Liver (tissue), 9 donors: ENCODE results near the gene TMEM191C. TPM values are rescaled to one million over a fixed set of nuclear protein-coding genes. Genes with fewer than 3 reads are reported as not detected.
"Not testable (repeated sequence)": the region's sequence is repeated elsewhere in the genome, so short reads cannot be mapped to it uniquely, and the experiment has no call there.

ENCODE experiments used
- DNase-seq: peaks from one replicate; pipeline ENCODE4 v3.0.0-alpha.2; 2017; ENCODE audit warnings: low spot score
- H3K27ac ChIP-seq, 2 donors: one replicate each; pipeline ENCODE4 v1.7.0; 2013; ENCODE audit warnings: inconsistent platforms in 2 of 2, low read length in 2 of 2, control low read depth in 1 of 2, low read depth in 1 of 2, mild to moderate bottlenecking in 1 of 2
- H3K27me3 ChIP-seq, 4 donors: one replicate each; pipeline versions ENCODE4 v1.6.1 to v1.7.0; 2013; ENCODE audit warnings: low read length in 3 of 4, inconsistent platforms in 1 of 4, mild to moderate bottlenecking in 1 of 4, moderate library complexity in 1 of 4; ENCODE audit not compliant: control insufficient read depth in 4 of 4, insufficient read depth in 4 of 4
- H3K36me3 ChIP-seq, 4 donors: one replicate each; pipeline versions ENCODE4 v1.6.1 to v1.7.0; 2013; ENCODE audit warnings: low read length in 3 of 4, mild to moderate bottlenecking in 3 of 4, low read depth in 1 of 4, moderate library complexity in 1 of 4; ENCODE audit not compliant: control insufficient read depth in 4 of 4, insufficient read depth in 3 of 4
- H3K4me1 ChIP-seq, 4 donors: one replicate each; pipeline versions ENCODE4 v1.6.1 to v1.7.0; 2013; ENCODE audit warnings: low read length in 3 of 4, mild to moderate bottlenecking in 3 of 4, moderate library complexity in 1 of 4; ENCODE audit not compliant: control insufficient read depth in 4 of 4, insufficient read depth in 4 of 4
- H3K4me3 ChIP-seq, 3 donors: one replicate each; pipeline versions ENCODE4 v1.6.1 to v1.7.0; 2013; ENCODE audit warnings: low read length in 3 of 3, control low read depth in 1 of 3, low read depth in 1 of 3, mild to moderate bottlenecking in 1 of 3
- H3K9ac ChIP-seq, 2 donors: one replicate each; pipeline ENCODE4 v1.7.0; 2013; ENCODE audit warnings: low read length in 2 of 2, mild to moderate bottlenecking in 2 of 2, moderate library complexity in 2 of 2, control low read depth in 1 of 2, low read depth in 1 of 2
- H3K9me3 ChIP-seq, 4 donors: one replicate each; pipeline versions ENCODE4 v1.6.1 to v1.7.0; 2013; ENCODE audit warnings: low read length in 3 of 4; ENCODE audit not compliant: control insufficient read depth in 4 of 4
- EGR1 ChIP-seq, 2 donors: IDR thresholded peaks; 2 replicates each; pipeline ENCODE4 v1.6.1; 2016 to 2018; ENCODE audit warnings: antibody characterized with exemption in 2 of 2, low read depth in 2 of 2
- FOXA1 ChIP-seq: IDR thresholded peaks from 2 replicates; pipeline ENCODE4 v1.6.1; 2016; ENCODE audit warnings: antibody characterized with exemption
- FOXA2 ChIP-seq: IDR thresholded peaks from 2 replicates; pipeline ENCODE4 v1.6.1; 2016; ENCODE audit warnings: antibody characterized with exemption
- GABPA ChIP-seq, 2 donors: IDR thresholded peaks in 1 of 2; conservative IDR thresholded peaks in 1 of 2; 2 replicates each; pipeline ENCODE4 v1.6.1; 2016; ENCODE audit warnings: antibody characterized with exemption in 2 of 2, mild to moderate bottlenecking in 1 of 2, moderate library complexity in 1 of 2
- HNF4A ChIP-seq, 2 donors: conservative IDR thresholded peaks; 2 replicates each; pipeline ENCODE4 v1.6.1; 2016; ENCODE audit warnings: antibody characterized with exemption in 2 of 2, mild to moderate bottlenecking in 2 of 2
- HNF4G ChIP-seq: IDR thresholded peaks from 2 replicates; pipeline ENCODE4 v1.6.1; 2016; ENCODE audit warnings: antibody characterized with exemption
- JUND ChIP-seq, 2 donors: IDR thresholded peaks; 2 replicates each; pipeline ENCODE4 v1.6.1; 2016; ENCODE audit warnings: antibody characterized with exemption in 2 of 2
- NR2F2 ChIP-seq: IDR thresholded peaks from 2 replicates; pipeline ENCODE4 v1.6.1; 2016; ENCODE audit warnings: antibody characterized with exemption
- RAD21 ChIP-seq, 2 donors: IDR thresholded peaks; 2 replicates each; pipeline ENCODE4 v1.6.1; 2016; ENCODE audit warnings: antibody characterized with exemption in 2 of 2, mild to moderate bottlenecking in 2 of 2
- RXRA ChIP-seq, 2 donors: IDR thresholded peaks; 2 replicates each; pipeline ENCODE4 v1.6.1; 2017 to 2018; ENCODE audit warnings: antibody characterized with exemption in 2 of 2, mild to moderate bottlenecking in 1 of 2
- SP1 ChIP-seq: IDR thresholded peaks from 2 replicates; pipeline ENCODE4 v1.6.1; 2018; ENCODE audit warnings: antibody characterized with exemption, mild to moderate bottlenecking
- TAF1 ChIP-seq: conservative IDR thresholded peaks from 2 replicates; pipeline ENCODE4 v1.6.1; 2016; ENCODE audit warnings: antibody characterized with exemption, mild to moderate bottlenecking
- WGBS: extraction: QIAGEN DNeasy Blood & Tissue Kit; methylation state at CpG from one replicate; pipeline ENCODE4 v1.1.7; 2013; 5-methylcytosine and 5-hydroxymethylcytosine counted together
- polyA plus RNA-seq, 2 donors: library from polyadenylated mRNA; stranded (reverse) in 1 of 2; unstranded in 1 of 2; fragments of 200-250 nt in 1 of 2; fragments of >200 nt in 1 of 2; fragmentation: Nextera tagmentation in 1 of 2; extraction: Ambion mirVana in 1 of 2; gene quantifications; one replicate each; pipeline versions ENCODE4 v1.2.1 to v1.2.3, GENCODE V29; 2013 to 2015
- total RNA-seq, 2 donors: library from RNA; depleted of rRNA; stranded (reverse); fragments of >200 nt; gene quantifications; one replicate each; pipeline ENCODE4 v1.2.3, GENCODE V29; 2014
- TF ChIP-seq, protein P1 (sequence below): fragments of 150-350 bp; IDR thresholded peaks from 2 replicates; pipeline ENCODE4 v1.5.1; 2017; ENCODE audit warnings: improper control_type of control experiment, low read depth, low read length; ENCODE audit not compliant: missing input control
- TF ChIP-seq, protein P2 (sequence below): IDR thresholded peaks from 2 replicates; pipeline ENCODE4 v1.6.1; 2016; ENCODE audit warnings: antibody characterized with exemption
- TF ChIP-seq, protein P3 (sequence below): IDR thresholded peaks from 2 replicates; pipeline ENCODE4 v1.6.1; 2016; ENCODE audit warnings: antibody characterized with exemption
- TF ChIP-seq, protein P4 (sequence below): IDR thresholded peaks from 2 replicates; pipeline ENCODE4 v1.6.1; 2016; ENCODE audit warnings: antibody characterized with exemption
- donor health status: healthy.
- donor health status: healthy.
- donor health status: healthy.
- donor health status: healthy.
- donor health status: healthy.

Gene TMEM191C
- total and polyA plus RNA-seq, 4 donors, result 0.25 to 1.8 (median 0.42) TPM; not detected in 1

DNA sequence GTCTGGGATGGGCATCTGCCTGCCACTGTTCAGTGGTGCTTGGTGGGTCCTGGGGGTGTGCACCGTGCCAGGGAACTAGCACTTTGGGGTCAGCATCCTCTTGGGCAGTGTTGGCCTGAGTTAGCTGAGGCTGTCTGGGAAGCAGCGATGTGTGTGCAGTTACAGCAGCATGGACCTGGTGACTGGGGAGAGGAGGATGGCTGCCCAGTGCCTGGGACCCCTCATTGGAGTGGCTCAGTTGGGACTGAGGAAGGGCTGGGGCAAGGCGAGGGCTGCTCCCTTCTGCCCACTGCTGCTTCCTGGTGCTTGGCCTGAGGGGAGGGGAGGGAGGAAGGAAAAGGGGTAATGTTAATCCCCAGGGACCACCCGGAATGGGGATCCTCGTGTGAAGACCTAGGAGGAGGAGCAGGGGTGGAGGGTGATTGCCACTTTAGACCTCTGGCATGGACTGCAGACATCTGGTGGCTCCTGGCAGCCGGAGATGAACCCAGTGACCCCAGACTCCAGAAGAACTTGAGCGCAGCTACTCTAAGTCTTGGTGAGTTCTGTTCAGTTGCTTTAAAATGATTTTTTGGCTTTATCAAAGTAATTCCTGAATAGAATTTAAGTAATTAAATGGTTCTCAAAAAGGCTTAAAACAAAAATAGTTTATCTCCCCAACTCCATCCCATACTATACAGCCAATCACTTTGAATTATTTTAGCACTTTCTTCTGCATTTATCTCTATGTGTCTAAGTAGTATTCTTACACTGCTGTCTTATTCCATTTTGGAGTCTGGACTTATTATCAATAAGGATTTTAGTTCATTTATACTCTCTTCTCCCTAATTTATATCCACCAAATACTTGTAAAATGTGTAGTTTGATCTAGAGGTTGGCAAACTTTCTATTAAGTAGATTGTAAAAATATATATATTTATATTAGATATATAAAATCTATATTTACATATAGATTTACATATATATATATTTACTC, 15.4 kb upstream of the TMEM191C start (continued):
- TF ChIP-seq, protein P1, sequence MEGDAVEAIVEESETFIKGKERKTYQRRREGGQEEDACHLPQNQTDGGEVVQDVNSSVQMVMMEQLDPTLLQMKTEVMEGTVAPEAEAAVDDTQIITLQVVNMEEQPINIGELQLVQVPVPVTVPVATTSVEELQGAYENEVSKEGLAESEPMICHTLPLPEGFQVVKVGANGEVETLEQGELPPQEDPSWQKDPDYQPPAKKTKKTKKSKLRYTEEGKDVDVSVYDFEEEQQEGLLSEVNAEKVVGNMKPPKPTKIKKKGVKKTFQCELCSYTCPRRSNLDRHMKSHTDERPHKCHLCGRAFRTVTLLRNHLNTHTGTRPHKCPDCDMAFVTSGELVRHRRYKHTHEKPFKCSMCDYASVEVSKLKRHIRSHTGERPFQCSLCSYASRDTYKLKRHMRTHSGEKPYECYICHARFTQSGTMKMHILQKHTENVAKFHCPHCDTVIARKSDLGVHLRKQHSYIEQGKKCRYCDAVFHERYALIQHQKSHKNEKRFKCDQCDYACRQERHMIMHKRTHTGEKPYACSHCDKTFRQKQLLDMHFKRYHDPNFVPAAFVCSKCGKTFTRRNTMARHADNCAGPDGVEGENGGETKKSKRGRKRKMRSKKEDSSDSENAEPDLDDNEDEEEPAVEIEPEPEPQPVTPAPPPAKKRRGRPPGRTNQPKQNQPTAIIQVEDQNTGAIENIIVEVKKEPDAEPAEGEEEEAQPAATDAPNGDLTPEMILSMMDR, result no peak
- TF ChIP-seq FOXA2 (no peak), EGR1 (IDR thresholded peaks at IDR 0.05; ENCODE audit: low read depth in 2 of 2) (no peak), SP1 (no peak), GABPA (IDR thresholded peaks at IDR 0.05 in 1 of 2, conservative IDR thresholded peaks at IDR 0.05 in 1 of 2) (no peak), RAD21 (IDR thresholded peaks at IDR 0.05) (no peak)

DNA sequence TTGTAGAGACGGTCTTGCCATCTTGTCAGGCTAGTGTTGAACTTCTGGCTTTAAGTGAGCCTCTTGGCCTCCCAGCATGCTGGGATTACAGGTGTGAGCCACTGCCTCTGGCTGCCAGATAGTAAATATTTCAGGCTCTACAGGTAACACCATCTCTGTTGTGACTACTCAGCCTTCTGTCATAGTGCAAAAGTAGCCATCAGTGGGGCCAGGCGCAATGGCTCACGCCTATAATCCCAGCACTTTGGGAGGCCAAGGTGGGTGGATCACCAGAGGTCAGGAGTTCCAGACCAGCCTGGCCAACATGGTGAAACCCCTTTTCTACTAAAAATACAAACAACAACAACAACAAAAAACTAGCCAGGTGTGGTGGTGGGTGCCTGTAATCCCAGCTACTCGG, 14.5 kb upstream of the TMEM191C start:
- H3K27me3 ChIP-seq, H3K36me3 ChIP-seq, DNase-seq, H3K27ac ChIP-seq, H3K9me3 ChIP-seq, H3K9ac ChIP-seq, H3K4me3 ChIP-seq: not testable (repeated sequence)
- WGBS, result 97% methylated on average over 4 of the region's 4 CpGs
- H3K4me1 ChIP-seq, result peaks cover 8 to 24% (median 22%) of the 10 kb centered on the region in 4 donors

DNA sequence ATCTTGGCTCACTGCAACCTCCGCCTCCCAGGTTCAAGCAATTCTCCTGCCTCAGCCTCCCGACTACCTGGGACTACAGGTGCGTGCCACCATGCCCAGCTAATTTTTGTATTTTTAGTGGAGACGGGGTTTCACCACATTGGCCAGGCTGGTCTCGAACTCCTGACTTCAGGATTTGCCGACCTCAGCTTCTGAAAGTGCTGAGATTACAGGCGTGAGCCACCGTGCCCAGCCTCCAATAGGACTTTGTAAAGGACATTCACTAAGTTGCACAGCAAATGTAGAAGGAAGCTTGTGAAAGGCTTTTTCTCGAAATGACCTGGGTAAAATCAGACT, 12.2 kb upstream of the TMEM191C start:
- not testable (repeated sequence) for H3K36me3 ChIP-seq, H3K27me3 ChIP-seq, H3K9ac ChIP-seq, DNase-seq, H3K9me3 ChIP-seq, H3K27ac ChIP-seq, H3K4me3 ChIP-seq
- WGBS, result 94% methylated on average over 9 of the region's 9 CpGs
- H3K4me1 ChIP-seq, result peaks cover 12 to 24% (median 23%) of the 10 kb centered on the region in 4 donors

DNA sequence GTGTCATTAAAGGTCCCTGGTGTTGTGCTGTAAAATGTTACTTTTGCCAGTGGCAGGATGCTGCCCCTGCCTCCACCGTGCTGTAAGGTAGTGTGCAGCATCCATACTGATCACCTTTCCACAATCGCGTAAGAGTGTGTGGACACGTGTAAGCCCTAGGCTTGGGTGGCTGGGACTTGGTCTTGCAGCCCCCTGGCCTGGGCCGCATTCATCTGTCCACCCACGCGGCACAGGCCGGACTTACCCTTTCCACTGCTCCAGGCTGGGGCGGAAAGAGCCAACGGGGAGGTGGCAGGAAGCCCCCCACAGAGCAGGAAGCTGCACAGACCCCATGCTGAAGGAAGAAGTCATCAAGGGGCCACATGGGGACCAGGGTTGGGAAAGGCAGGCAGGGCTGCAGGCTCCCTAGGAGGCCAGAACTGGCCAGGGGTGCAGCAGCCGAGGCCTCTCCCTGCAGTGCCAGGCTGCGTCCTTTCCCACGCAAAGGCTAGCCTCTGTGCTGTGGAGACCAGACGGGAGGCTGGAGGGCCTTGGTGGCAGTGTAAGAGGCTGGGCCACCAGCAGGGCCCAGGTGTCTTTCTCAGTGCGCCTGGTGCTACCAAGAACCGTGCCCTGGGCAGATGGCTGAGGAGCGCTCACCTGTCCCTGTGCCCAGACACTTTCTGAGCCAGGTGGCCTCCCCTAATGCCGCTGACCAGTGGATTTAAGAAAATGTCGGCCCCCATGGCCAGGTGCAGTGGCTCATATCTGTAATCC, 11.7 kb upstream of the TMEM191C start:
- WGBS, result 95% methylated on average over 19 of the region's 19 CpGs
- Histone ChIP-seq H3K4me1 (peaks cover 12 to 24% (median 23%) of the 10 kb centered on the region in 4 donors), H3K9me3 (no peaks in the 10 kb centered on the region), H3K27me3 (no peaks in the 10 kb centered on the region), H3K4me3 (no peak overlapping the region), H3K27ac (no peak overlapping the region), H3K9ac (no peak overlapping the region), H3K36me3 (no peaks in the 10 kb centered on the region)
- no peak for TF ChIP-seq NR2F2
- no peak for TF ChIP-seq EGR1 (IDR thresholded peaks at IDR 0.05; ENCODE audit: low read depth in 2 of 2)
- no peak for TF ChIP-seq RXRA (IDR thresholded peaks at IDR 0.05)
- TF ChIP-seq JUND (IDR thresholded peaks at IDR 0.05), result no peak
- TF ChIP-seq, protein P2, sequence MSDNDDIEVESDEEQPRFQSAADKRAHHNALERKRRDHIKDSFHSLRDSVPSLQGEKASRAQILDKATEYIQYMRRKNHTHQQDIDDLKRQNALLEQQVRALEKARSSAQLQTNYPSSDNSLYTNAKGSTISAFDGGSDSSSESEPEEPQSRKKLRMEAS, result no peak
- TF ChIP-seq FOXA2, result no peak
- TF ChIP-seq, protein P3, sequence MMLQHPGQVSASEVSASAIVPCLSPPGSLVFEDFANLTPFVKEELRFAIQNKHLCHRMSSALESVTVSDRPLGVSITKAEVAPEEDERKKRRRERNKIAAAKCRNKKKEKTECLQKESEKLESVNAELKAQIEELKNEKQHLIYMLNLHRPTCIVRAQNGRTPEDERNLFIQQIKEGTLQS, result no peak
- TF ChIP-seq HNF4A (conservative IDR thresholded peaks at IDR 0.05), result no peak
- no peak for TF ChIP-seq FOXA1
- no peak for TF ChIP-seq HNF4G
- no peak for TF ChIP-seq TAF1
- TF ChIP-seq RAD21 (IDR thresholded peaks at IDR 0.05), result no peak
- TF ChIP-seq, protein P4, sequence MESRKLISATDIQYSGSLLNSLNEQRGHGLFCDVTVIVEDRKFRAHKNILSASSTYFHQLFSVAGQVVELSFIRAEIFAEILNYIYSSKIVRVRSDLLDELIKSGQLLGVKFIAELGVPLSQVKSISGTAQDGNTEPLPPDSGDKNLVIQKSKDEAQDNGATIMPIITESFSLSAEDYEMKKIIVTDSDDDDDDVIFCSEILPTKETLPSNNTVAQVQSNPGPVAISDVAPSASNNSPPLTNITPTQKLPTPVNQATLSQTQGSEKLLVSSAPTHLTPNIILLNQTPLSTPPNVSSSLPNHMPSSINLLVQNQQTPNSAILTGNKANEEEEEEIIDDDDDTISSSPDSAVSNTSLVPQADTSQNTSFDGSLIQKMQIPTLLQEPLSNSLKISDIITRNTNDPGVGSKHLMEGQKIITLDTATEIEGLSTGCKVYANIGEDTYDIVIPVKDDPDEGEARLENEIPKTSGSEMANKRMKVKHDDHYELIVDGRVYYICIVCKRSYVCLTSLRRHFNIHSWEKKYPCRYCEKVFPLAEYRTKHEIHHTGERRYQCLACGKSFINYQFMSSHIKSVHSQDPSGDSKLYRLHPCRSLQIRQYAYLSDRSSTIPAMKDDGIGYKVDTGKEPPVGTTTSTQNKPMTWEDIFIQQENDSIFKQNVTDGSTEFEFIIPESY, result no peak
- DNase-seq, result no peak
